OCI-LY1 (cell line): ENCODE measurements around the gene CHRNA4.

Experiments used
- CTCF ChIP-seq: fragments of 200-600 bp; sonication (generic), shearing (Covaris generic); IDR thresholded peaks from 2 replicates; pipeline ENCODE4 v1.5.1; 2017; ENCODE audit warnings: mild to moderate bottlenecking, antibody characterized with exemption, low read length, moderate library complexity, mixed read lengths
- EZH2 ChIP-seq: fragments of 200-600 bp; sonication (generic), shearing (Covaris generic); IDR thresholded peaks from 2 replicates; pipeline ENCODE4 v1.8.0; 2017; ENCODE audit warnings: borderline replicate concordance, mixed run types, mild to moderate bottlenecking, antibody characterized with exemption, low read length, moderate library complexity, mixed read lengths

- TF ChIP-seq CTCF, result no peak
- TF ChIP-seq EZH2, result no peak
Observed at GRCh38 chr20:63297371-63297781, 63.8 kb downstream of the CHRNA4 start.
